Measurements from ENCODE around the gene NCK2. TPM values are rescaled to one million over a fixed set of nuclear protein-coding genes. Genes with fewer than 3 reads are reported as not detected.

Gene NCK2
- total RNA-seq, 4 donors from 2014 or later, result 59.8 to 130 (median 96.2) TPM

- TF ChIP-seq, protein P1, sequence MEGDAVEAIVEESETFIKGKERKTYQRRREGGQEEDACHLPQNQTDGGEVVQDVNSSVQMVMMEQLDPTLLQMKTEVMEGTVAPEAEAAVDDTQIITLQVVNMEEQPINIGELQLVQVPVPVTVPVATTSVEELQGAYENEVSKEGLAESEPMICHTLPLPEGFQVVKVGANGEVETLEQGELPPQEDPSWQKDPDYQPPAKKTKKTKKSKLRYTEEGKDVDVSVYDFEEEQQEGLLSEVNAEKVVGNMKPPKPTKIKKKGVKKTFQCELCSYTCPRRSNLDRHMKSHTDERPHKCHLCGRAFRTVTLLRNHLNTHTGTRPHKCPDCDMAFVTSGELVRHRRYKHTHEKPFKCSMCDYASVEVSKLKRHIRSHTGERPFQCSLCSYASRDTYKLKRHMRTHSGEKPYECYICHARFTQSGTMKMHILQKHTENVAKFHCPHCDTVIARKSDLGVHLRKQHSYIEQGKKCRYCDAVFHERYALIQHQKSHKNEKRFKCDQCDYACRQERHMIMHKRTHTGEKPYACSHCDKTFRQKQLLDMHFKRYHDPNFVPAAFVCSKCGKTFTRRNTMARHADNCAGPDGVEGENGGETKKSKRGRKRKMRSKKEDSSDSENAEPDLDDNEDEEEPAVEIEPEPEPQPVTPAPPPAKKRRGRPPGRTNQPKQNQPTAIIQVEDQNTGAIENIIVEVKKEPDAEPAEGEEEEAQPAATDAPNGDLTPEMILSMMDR (IDR thresholded peaks at IDR 0.05), result no peak
- TF ChIP-seq EP300 (IDR thresholded peaks at IDR 0.05) (no peak), POLR2A (IDR thresholded peaks at IDR 0.05; ENCODE audit: low read depth) (no peak), POLR2AphosphoS5 (IDR thresholded peaks at IDR 0.05) (no peak)
- no peaks in the 10 kb centered on the region for H3K27me3 ChIP-seq
- intact Hi-C loops (cut with DNase I), result no loop called here
- DNase-seq (ENCODE audit: extremely low spot score), result no peak
- no peak overlapping the region for H3K4me3 ChIP-seq
- no peaks in the 10 kb centered on the region for H3K9me3 ChIP-seq
- H3K27ac ChIP-seq (replicated peaks in 1 of 4), result no peak overlapping the region
- WGBS, result 85% methylated on average over 3 of the region's 3 CpGs
- no peaks in the 10 kb centered on the region for H3K36me3 ChIP-seq
- H3K4me1 ChIP-seq, result peaks cover 0 to 17% (median 15%) of the 10 kb centered on the region in 4 donors
These were observed 161.8 kb downstream of the NCK2 start for GRCh38 chr2:105906481-105906880.

DNA sequence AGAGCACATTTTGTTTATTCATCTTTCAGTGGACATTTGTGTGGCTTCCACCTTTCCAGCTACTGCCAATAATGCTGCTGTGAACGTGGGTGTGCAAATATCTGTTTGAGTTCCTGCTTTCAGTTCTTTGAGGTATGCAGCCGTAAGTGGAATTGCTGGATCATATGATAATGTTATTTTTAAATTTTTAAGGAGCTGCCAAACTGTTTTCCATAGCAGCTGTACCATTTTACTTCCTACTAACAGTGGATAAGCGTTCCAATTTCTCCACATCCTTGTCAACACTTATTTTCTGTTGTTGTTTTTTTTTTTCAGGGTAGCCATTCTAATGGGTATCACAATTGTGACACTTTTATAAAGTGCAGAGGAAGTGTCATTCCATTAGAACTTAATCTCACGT, 162.5 kb downstream of the NCK2 start:
- H3K4me3 ChIP-seq, result no peak overlapping the region
- no peak overlapping the region for H3K27ac ChIP-seq (replicated peaks in 1 of 4)
- no peaks in the 10 kb centered on the region for H3K36me3 ChIP-seq
- TF ChIP-seq EP300 (IDR thresholded peaks at IDR 0.05) (no peak), POLR2A (IDR thresholded peaks at IDR 0.05; ENCODE audit: low read depth) (no peak), POLR2AphosphoS5 (IDR thresholded peaks at IDR 0.05) (no peak)
- TF ChIP-seq, protein P1 (IDR thresholded peaks at IDR 0.05), result no peak
- H3K9me3 ChIP-seq, result no peaks in the 10 kb centered on the region
- DNase-seq (ENCODE audit: extremely low spot score), result no peak
- no peaks in the 10 kb centered on the region for H3K27me3 ChIP-seq
- peaks cover 0 to 17% (median 15%) of the 10 kb centered on the region in 4 donors for H3K4me1 ChIP-seq
- intact Hi-C loops (cut with DNase I), result no loop called here
- 28% methylated on average over 4 of the region's 4 CpGs for WGBS

- H3K27ac ChIP-seq (replicated peaks in 1 of 4), result peak overlapping the region in 2 of 4 donors; percentile 22 to 36
- 70% methylated on average over 4 of the region's 4 CpGs for WGBS
- intact Hi-C loops (cut with DNase I), result no loop called here
These were observed 164.5 kb downstream of the NCK2 start for GRCh38 chr2:105909215-105909614.

GRCh38 chr2:105910497-105911238, 166.0 kb downstream of the NCK2 start:
- Histone ChIP-seq H3K9me3 (peaks cover 0 to 13% (median 12%) of the 10 kb centered on the region in 4 donors), H3K36me3 (no peaks in the 10 kb centered on the region), H3K27ac (replicated peaks in 1 of 4) (no peak overlapping the region), H3K4me3 (no peak overlapping the region), H3K27me3 (no peaks in the 10 kb centered on the region), H3K4me1 (peaks cover 0 to 17% (median 15%) of the 10 kb centered on the region in 4 donors)
- 86% methylated on average over 13 of the region's 13 CpGs for WGBS
- intact Hi-C loops (cut with DNase I), result loop anchor here (10.0 kb wide), 1 partner anchor 174 kb away; no protein-coding TSS in a partner anchor
- no peak for TF ChIP-seq POLR2AphosphoS5 (IDR thresholded peaks at IDR 0.05)
- TF ChIP-seq EP300 (IDR thresholded peaks at IDR 0.05), result no peak
- TF ChIP-seq POLR2A (IDR thresholded peaks at IDR 0.05; ENCODE audit: low read depth), result no peak
- no peak for DNase-seq (ENCODE audit: extremely low spot score)

More at GRCh38 chr2:105909215-105909614, 164.5 kb downstream of the NCK2 start:
- Histone ChIP-seq H3K4me3 (no peak overlapping the region), H3K9me3 (peaks cover 0 to 1% (median under 1%) of the 10 kb centered on the region in 4 donors), H3K4me1 (peaks cover 0 to 17% (median 15%) of the 10 kb centered on the region in 4 donors), H3K36me3 (no peaks in the 10 kb centered on the region), H3K27me3 (no peaks in the 10 kb centered on the region)
- no peak for DNase-seq (ENCODE audit: extremely low spot score)
- TF ChIP-seq, protein P1 (IDR thresholded peaks at IDR 0.05), result no peak
- TF ChIP-seq POLR2AphosphoS5 (IDR thresholded peaks at IDR 0.05) (no peak), POLR2A (IDR thresholded peaks at IDR 0.05; ENCODE audit: low read depth) (no peak), EP300 (IDR thresholded peaks at IDR 0.05) (no peak)

DNA sequence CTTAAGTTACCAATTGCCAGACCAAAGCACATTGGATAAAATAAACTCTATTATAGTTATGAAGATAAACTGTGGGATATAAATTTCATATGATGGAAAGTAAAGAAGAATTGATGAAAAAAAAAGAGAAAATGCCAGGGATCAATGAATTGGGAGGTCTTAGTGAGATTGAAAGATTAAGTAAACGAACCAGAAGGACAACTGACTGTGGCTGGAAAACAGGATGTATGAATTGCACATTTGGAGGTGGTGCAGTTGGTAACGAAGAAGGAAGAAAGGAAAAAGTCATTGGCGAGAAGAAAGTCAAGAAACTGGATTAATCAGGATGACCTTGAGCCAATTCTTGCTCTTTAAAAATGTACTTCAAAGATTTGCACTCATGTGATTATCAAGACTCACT, 166.7 kb downstream of the NCK2 start:
- no peak for DNase-seq (ENCODE audit: extremely low spot score)
- Histone ChIP-seq H3K27me3 (no peaks in the 10 kb centered on the region), H3K36me3 (no peaks in the 10 kb centered on the region), H3K4me3 (no peak overlapping the region), H3K9me3 (peaks cover 0 to 20% (median 13%) of the 10 kb centered on the region in 4 donors), H3K4me1 (peaks cover 0 to 17% (median 15%) of the 10 kb centered on the region in 4 donors), H3K27ac (replicated peaks in 1 of 4) (no peak overlapping the region)
- WGBS, result 87% methylated on average over 3 of the region's 3 CpGs
- intact Hi-C loops (cut with DNase I), result loop anchor here (10.0 kb wide), 1 partner anchor 173 kb away; no protein-coding TSS in a partner anchor
- TF ChIP-seq POLR2AphosphoS5 (IDR thresholded peaks at IDR 0.05) (no peak), EP300 (IDR thresholded peaks at IDR 0.05) (no peak), POLR2A (IDR thresholded peaks at IDR 0.05; ENCODE audit: low read depth) (no peak)
- TF ChIP-seq, protein P1 (IDR thresholded peaks at IDR 0.05), result no peak
